ENCODE results near the gene ULBP2. TPM values are rescaled to one million over a fixed set of nuclear protein-coding genes. Genes with fewer than 3 reads are reported as not detected.
A peak's percentile ranks its signal among the peaks of the same experiment; 100 is the strongest.
"Not testable (repeated sequence)": the region's sequence is repeated elsewhere in the genome, so short reads cannot be mapped to it uniquely, and the experiment has no call there.

The ULBP2 gene
- total RNA-seq, 2 donors from 2014 or later: 0.43 to 0.51 TPM

- peak; percentile 46 for DNase-seq (ENCODE audit: low spot score)
- intact Hi-C loops (cut with DNase I): no loop called here
Measured at GRCh38 chr6:149906405-149906804, 35.4 kb upstream of the ULBP2 start.

GRCh38 chr6:149907317-149907716 is 34.5 kb upstream of the ULBP2 start:
- intact Hi-C loops (cut with DNase I): no loop called here
- DNase-seq (ENCODE audit: low spot score): peak; percentile 25

- intact Hi-C loops (cut with DNase I): not testable (repeated sequence)
- DNase-seq (ENCODE audit: low spot score): peak; percentile 14
Measured at GRCh38 chr6:149908480-149908879, 33.3 kb upstream of the ULBP2 start.

- intact Hi-C loops (cut with DNase I): no loop called here
- peak; percentile 73 for DNase-seq (ENCODE audit: low spot score)
Measured at GRCh38 chr6:149909701-149910470, 31.9 kb upstream of the ULBP2 start.

- peak; percentile 73 for DNase-seq (ENCODE audit: low spot score)
- intact Hi-C loops (cut with DNase I): no loop called here
Measured at GRCh38 chr6:149910721-149911151, 31.1 kb upstream of the ULBP2 start.

- intact Hi-C loops (cut with DNase I): not testable (repeated sequence)
- DNase-seq (ENCODE audit: low spot score): peak; percentile 48
Measured at GRCh38 chr6:149912680-149913079, 29.1 kb upstream of the ULBP2 start.

- intact Hi-C loops (cut with DNase I): no loop called here
- DNase-seq (ENCODE audit: low spot score): peak; percentile 31
Measured at GRCh38 chr6:149913085-149913484, 28.7 kb upstream of the ULBP2 start.

GRCh38 chr6:149913540-149914240 is 28.1 kb upstream of the ULBP2 start:
- intact Hi-C loops (cut with DNase I): no loop called here
- DNase-seq (ENCODE audit: low spot score): peak; percentile 51

GRCh38 chr6:149915970-149916865 is 25.6 kb upstream of the ULBP2 start:
- DNase-seq (ENCODE audit: low spot score): peak; percentile 62
- intact Hi-C loops (cut with DNase I): no loop called here

GRCh38 chr6:149917679-149918078 is 24.1 kb upstream of the ULBP2 start:
- DNase-seq (ENCODE audit: low spot score): no peak
- intact Hi-C loops (cut with DNase I): no loop called here

- intact Hi-C loops (cut with DNase I): no loop called here
- DNase-seq (ENCODE audit: low spot score): peak; percentile 46
Measured at GRCh38 chr6:149918151-149918905, 23.5 kb upstream of the ULBP2 start.

- DNase-seq (ENCODE audit: low spot score): peak; percentile 50
- intact Hi-C loops (cut with DNase I): not testable (repeated sequence)
Measured at GRCh38 chr6:149919126-149919833, 22.5 kb upstream of the ULBP2 start.

- intact Hi-C loops (cut with DNase I): no loop called here
- DNase-seq (ENCODE audit: low spot score): peak; percentile 50
Measured at GRCh38 chr6:149919834-149920225, 22.0 kb upstream of the ULBP2 start.

- intact Hi-C loops (cut with DNase I): no loop called here
Measured at GRCh38 chr6:149921361-149921760, 20.5 kb upstream of the ULBP2 start.

GRCh38 chr6:149922091-149922490 is 19.7 kb upstream of the ULBP2 start:
- DNase-seq (ENCODE audit: low spot score); intact Hi-C loops (cut with DNase I): not testable (repeated sequence)

More at GRCh38 chr6:149921361-149921760, 20.5 kb upstream of the ULBP2 start:
- peak; percentile 25 for DNase-seq (ENCODE audit: low spot score)

GRCh38 chr6:149922642-149923326 is 19.0 kb upstream of the ULBP2 start, which contains the start of gene RAET1G:
Gene RAET1G (minus strand): TSS chr6:149923121. CDS start chr6:149923010, 111 bp downstream.
- intact Hi-C loops (cut with DNase I): no loop called here
- peak; percentile 97 for DNase-seq (ENCODE audit: low spot score)

GRCh38 chr6:149923327-149923986 is 18.4 kb upstream of the ULBP2 start:
- DNase-seq (ENCODE audit: low spot score): peak; percentile 41
- intact Hi-C loops (cut with DNase I): no loop called here
